ENCODE results near the gene PBX4. TPM values are rescaled to one million over a fixed set of nuclear protein-coding genes. Genes with fewer than 3 reads are reported as not detected.

The PBX4 gene
- total RNA-seq, 1 experiment from 2014 or later, result 11.6 TPM

DNA sequence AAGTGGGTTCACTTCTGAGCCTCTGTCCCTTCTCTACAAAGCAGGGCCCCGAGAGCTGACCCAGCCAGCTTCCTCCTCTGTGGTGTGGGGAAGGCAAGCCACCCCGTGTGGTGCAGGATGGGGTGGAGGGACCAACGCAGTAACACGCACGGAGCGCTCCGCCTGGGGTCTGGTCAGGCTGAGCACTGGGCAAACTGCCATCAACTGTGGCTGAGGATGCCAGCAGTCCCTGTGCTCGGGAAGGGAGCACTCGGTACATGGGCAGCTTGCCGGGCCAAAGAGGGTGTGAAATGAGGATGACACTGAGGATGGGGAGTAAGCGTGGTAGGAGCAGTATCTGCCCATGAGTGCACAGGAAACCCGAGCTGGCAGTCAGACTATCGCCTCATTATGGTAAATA lies 32.6 kb upstream of the PBX4 start (continued):
- TF ChIP-seq, protein P1, sequence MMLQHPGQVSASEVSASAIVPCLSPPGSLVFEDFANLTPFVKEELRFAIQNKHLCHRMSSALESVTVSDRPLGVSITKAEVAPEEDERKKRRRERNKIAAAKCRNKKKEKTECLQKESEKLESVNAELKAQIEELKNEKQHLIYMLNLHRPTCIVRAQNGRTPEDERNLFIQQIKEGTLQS (IDR thresholded peaks at IDR 0.05), result no peak
- no peak for TF ChIP-seq ZFX (IDR thresholded peaks at IDR 0.05)
- TF ChIP-seq SRF (IDR thresholded peaks at IDR 0.05; ENCODE audit: low read depth), result no peak
- TF ChIP-seq TCF7L2 (IDR thresholded peaks at IDR 0.05; ENCODE audit: borderline replicate concordance, extremely low read depth, insufficient read depth, insufficient read length), result no peak
- TF ChIP-seq SIN3A (IDR thresholded peaks at IDR 0.05; ENCODE audit: low read depth), result no peak
- TF ChIP-seq CBX3 (IDR thresholded peaks at IDR 0.05; ENCODE audit: low read depth), result no peak

DNA sequence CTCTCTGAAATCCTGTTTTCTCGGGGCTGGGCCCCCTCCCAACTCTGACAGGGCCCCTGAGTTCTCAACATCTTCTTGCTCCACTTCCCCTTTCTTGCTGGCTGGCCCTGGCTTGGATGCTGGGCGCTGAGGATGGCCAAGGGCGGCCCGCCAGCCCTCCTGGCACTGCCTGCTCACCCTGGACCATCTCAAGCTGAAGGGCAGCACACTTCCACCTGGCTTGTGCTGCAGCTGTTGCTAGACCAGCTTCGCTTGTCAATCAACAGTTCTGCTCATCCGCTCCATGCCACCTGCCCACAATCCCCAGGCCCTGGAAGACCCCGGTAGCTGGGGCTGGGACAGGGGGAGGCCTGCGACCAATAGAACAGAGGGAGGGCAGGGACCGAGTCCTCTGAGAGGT lies 31.8 kb upstream of the PBX4 start:
- no peak for TF ChIP-seq SIN3A (IDR thresholded peaks at IDR 0.05; ENCODE audit: low read depth)
- TF ChIP-seq, protein P2, sequence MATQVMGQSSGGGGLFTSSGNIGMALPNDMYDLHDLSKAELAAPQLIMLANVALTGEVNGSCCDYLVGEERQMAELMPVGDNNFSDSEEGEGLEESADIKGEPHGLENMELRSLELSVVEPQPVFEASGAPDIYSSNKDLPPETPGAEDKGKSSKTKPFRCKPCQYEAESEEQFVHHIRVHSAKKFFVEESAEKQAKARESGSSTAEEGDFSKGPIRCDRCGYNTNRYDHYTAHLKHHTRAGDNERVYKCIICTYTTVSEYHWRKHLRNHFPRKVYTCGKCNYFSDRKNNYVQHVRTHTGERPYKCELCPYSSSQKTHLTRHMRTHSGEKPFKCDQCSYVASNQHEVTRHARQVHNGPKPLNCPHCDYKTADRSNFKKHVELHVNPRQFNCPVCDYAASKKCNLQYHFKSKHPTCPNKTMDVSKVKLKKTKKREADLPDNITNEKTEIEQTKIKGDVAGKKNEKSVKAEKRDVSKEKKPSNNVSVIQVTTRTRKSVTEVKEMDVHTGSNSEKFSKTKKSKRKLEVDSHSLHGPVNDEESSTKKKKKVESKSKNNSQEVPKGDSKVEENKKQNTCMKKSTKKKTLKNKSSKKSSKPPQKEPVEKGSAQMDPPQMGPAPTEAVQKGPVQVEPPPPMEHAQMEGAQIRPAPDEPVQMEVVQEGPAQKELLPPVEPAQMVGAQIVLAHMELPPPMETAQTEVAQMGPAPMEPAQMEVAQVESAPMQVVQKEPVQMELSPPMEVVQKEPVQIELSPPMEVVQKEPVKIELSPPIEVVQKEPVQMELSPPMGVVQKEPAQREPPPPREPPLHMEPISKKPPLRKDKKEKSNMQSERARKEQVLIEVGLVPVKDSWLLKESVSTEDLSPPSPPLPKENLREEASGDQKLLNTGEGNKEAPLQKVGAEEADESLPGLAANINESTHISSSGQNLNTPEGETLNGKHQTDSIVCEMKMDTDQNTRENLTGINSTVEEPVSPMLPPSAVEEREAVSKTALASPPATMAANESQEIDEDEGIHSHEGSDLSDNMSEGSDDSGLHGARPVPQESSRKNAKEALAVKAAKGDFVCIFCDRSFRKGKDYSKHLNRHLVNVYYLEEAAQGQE (IDR thresholded peaks at IDR 0.05; ENCODE audit: low read depth), result no peak
- no peak for TF ChIP-seq TCF7L2 (IDR thresholded peaks at IDR 0.05; ENCODE audit: borderline replicate concordance, extremely low read depth, insufficient read depth, insufficient read length)
- TF ChIP-seq RAD21 (IDR thresholded peaks at IDR 0.05; ENCODE audit: low read depth), result no peak
- no TSS peak for BruUV-seq (replicated peaks)
- H4K20me1 ChIP-seq (ENCODE audit: insufficient read depth), result no peaks in the 10 kb centered on the region
- H3K4me3 ChIP-seq (replicated peaks in 1 of 2; ENCODE audit: low read depth in 1 of 2, low read length in 2 of 2), result no peak overlapping the region
- no peaks in the 10 kb centered on the region for H3K79me2 ChIP-seq (ENCODE audit: insufficient read depth, low read length)
- H3K9ac ChIP-seq (ENCODE audit: low read length), result no peak overlapping the region
- ATAC-seq, result no peak
- H2AFZ ChIP-seq (ENCODE audit: low read depth, low read length, poor library complexity, severe bottlenecking), result no peak overlapping the region
- no peaks in the 10 kb centered on the region for H3K9me3 ChIP-seq (ENCODE audit: control insufficient read depth in 1 of 2, insufficient read depth in 1 of 2, low read depth in 1 of 2, low read length in 2 of 2)
- ChIA-PET RAD21 (ENCODE audit: low non-redundant PET in 1 of 2, low total read pairs in 2 of 2, uncharacterized antibody in 2 of 2, unreplicated experiment in 2 of 2) (no interaction called here), POLR2A (no interaction called here), CTCF (no interaction called here)
- no peak overlapping the region for H3K27ac ChIP-seq (ENCODE audit: low read depth, low read length)
- no peak overlapping the region for H3K4me2 ChIP-seq (ENCODE audit: low read length)
- H3K36me3 ChIP-seq (ENCODE audit: control insufficient read depth in 1 of 2, insufficient read depth in 2 of 2, low read length in 2 of 2), result peaks cover 33 to 39% of the 10 kb centered on the region in 2 experiments; a peak in 3 of 4 replicates
- H3K9me2 ChIP-seq (ENCODE audit: insufficient read depth), result no peaks in the 10 kb centered on the region
- H3K27me3 ChIP-seq (ENCODE audit: insufficient read depth, low read length), result no peaks in the 10 kb centered on the region
- no peaks in the 10 kb centered on the region for H3K4me1 ChIP-seq (ENCODE audit: control insufficient read depth in 1 of 2, insufficient read depth in 2 of 2, low read length in 2 of 2)
- intact Hi-C loops (cut with micrococcal nuclease), result no loop called here
- DNase-seq (ENCODE audit: low read depth, low spot score), result no peak
